ENCODE data around the gene TMEM250.

DNA sequence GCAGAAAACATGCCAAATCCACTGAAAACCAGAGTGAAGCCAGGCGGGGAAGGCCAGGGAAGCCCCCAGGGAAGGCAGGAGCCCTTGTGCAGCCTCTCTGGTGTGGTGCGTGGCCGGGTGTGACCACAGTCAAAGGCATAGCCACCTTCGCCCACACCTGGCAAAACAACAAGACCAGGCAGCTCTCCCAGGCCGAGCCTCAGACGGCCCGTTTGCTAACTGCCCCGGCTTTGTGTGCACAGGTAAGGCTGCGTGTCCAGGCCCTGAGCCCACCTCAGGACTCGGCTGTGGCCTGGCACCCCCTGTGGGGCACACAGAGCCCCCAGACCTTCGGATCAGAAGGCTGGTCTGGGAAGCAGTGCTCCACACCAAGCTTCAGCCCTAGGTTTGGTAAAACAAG, 6.1 kb downstream of the TMEM250 start:
- TF ChIP-seq, protein P1, sequence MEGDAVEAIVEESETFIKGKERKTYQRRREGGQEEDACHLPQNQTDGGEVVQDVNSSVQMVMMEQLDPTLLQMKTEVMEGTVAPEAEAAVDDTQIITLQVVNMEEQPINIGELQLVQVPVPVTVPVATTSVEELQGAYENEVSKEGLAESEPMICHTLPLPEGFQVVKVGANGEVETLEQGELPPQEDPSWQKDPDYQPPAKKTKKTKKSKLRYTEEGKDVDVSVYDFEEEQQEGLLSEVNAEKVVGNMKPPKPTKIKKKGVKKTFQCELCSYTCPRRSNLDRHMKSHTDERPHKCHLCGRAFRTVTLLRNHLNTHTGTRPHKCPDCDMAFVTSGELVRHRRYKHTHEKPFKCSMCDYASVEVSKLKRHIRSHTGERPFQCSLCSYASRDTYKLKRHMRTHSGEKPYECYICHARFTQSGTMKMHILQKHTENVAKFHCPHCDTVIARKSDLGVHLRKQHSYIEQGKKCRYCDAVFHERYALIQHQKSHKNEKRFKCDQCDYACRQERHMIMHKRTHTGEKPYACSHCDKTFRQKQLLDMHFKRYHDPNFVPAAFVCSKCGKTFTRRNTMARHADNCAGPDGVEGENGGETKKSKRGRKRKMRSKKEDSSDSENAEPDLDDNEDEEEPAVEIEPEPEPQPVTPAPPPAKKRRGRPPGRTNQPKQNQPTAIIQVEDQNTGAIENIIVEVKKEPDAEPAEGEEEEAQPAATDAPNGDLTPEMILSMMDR (IDR thresholded peaks at IDR 0.05 in 4 of 5, conservative IDR thresholded peaks at IDR 0.05 in 1 of 5): no peak
- no peak for TF ChIP-seq POLR2A (IDR thresholded peaks at IDR 0.05)

All from gastrocnemius medialis (tissue), 4 donors.